Measurements from ENCODE around the gene TFAP2C.
"Not testable (repeated sequence)": the region's sequence is repeated elsewhere in the genome, so short reads cannot be mapped to it uniquely, and the experiment has no call there.

Gene TFAP2C

GRCh38 chr20:56657879-56658278 lies 28.8 kb downstream of the TFAP2C start:
- no peak for DNase-seq

- DNase-seq: not testable (repeated sequence)
These were observed 29.3 kb downstream of the TFAP2C start for GRCh38 chr20:56658341-56658947.

- DNase-seq: no peak
These were observed 34.6 kb downstream of the TFAP2C start for GRCh38 chr20:56663660-56664059.

GRCh38 chr20:56664796-56665195 lies 35.7 kb downstream of the TFAP2C start:
- DNase-seq: no peak

GRCh38 chr20:56665806-56666205 lies 36.7 kb downstream of the TFAP2C start:
- no peak for DNase-seq

- no peak for DNase-seq
These were observed 44.3 kb downstream of the TFAP2C start for GRCh38 chr20:56673450-56673849.

GRCh38 chr20:56676001-56676400 lies 46.9 kb downstream of the TFAP2C start:
- DNase-seq: no peak

- no peak for DNase-seq
These were observed 47.6 kb downstream of the TFAP2C start for GRCh38 chr20:56676679-56677078.

GRCh38 chr20:56683077-56683865 lies 54.2 kb downstream of the TFAP2C start:
- no peak for DNase-seq

- DNase-seq: no peak
These were observed 56.8 kb downstream of the TFAP2C start for GRCh38 chr20:56685879-56686278.

GRCh38 chr20:56687061-56687460 lies 58.0 kb downstream of the TFAP2C start:
- no peak for DNase-seq

GRCh38 chr20:56688106-56688505 lies 59.0 kb downstream of the TFAP2C start:
- no peak for DNase-seq

Measured in NCI-H146 (cell line).